Bone marrow (tissue), 2 donors: ENCODE measurements around the gene MYORG.

ENCODE experiments used
- DNase-seq, 2 donors: peaks; one replicate each; lab custom pipeline; 2025; lab: John Stamatoyannopoulos, UW

Gene MYORG

GRCh38 chr9:34384368-34385165 lies 7.9 kb upstream of the MYORG start:
- DNase-seq = no peak

GRCh38 chr9:34383904-34384303 lies 7.2 kb upstream of the MYORG start:
- no peak for DNase-seq

GRCh38 chr9:34382879-34383278 lies 6.2 kb upstream of the MYORG start:
- DNase-seq = no peak

GRCh38 chr9:34382054-34382453 lies 5.4 kb upstream of the MYORG start:
- no peak for DNase-seq

- DNase-seq = no peak
These were observed 4.6 kb upstream of the MYORG start for GRCh38 chr9:34381323-34381722.

- DNase-seq = peak in 1 of 2 donors; percentile 59
These were observed 4.0 kb upstream of the MYORG start for GRCh38 chr9:34380511-34381315.

- DNase-seq = no peak
These were observed 3.4 kb upstream of the MYORG start for GRCh38 chr9:34380034-34380510.

- peak; percentile 69 to 74 for DNase-seq
These were observed 2.8 kb upstream of the MYORG start for GRCh38 chr9:34379334-34380033.

- DNase-seq = no peak
These were observed 1.8 kb upstream of the MYORG start for GRCh38 chr9:34378376-34379060.

GRCh38 chr9:34377404-34377746 lies 677 bp upstream of the MYORG start:
- no peak for DNase-seq

GRCh38 chr9:34375901-34376595 lies 650 bp downstream of the MYORG start:
- no peak for DNase-seq

GRCh38 chr9:34374905-34375552 lies 1.7 kb downstream of the MYORG start:
- no peak for DNase-seq

- no peak for DNase-seq
These were observed 2.4 kb downstream of the MYORG start for GRCh38 chr9:34374339-34374738.

GRCh38 chr9:34373749-34374148 lies 2.9 kb downstream of the MYORG start:
- DNase-seq = no peak

GRCh38 chr9:34372467-34373011 lies 4.2 kb downstream of the MYORG start:
- DNase-seq = no peak

GRCh38 chr9:34371886-34372466 lies 4.7 kb downstream of the MYORG start:
- no peak for DNase-seq

- DNase-seq = no peak
These were observed 5.5 kb downstream of the MYORG start for GRCh38 chr9:34370970-34371880.

GRCh38 chr9:34370335-34370969 lies 6.2 kb downstream of the MYORG start:
- DNase-seq = no peak

GRCh38 chr9:34369636-34370035 lies 7.1 kb downstream of the MYORG start:
- no peak for DNase-seq
